RWPE1 (cell line): ENCODE results near the gene IL21R.
"Not testable (repeated sequence)": the region's sequence is repeated elsewhere in the genome, so short reads cannot be mapped to it uniquely, and the experiment has no call there.

ENCODE experiments used
- CTCF ChIA-PET: fragments of 350-600 bp; sonication (Branson Sonifier 250); formaldehyde crosslinking; extraction: SDS; loops from one replicate; lab custom pipeline; 2021; lab: Yijun Ruan, JAX
- POLR2A ChIA-PET: fragments of 400-600 bp; formaldehyde crosslinking; extraction: SDS; loops from one replicate; lab custom pipeline; 2020; ENCODE audit warnings: antibody characterized with exemption; ENCODE audit not compliant: low non-redundant PET; lab: Yijun Ruan, JAX
- DNase-seq: peaks from one replicate; pipeline ENCODE4 v3.0.0; 2012; ENCODE audit warnings: low spot score
- H3K27ac ChIP-seq: fragments of 450-650 bp; 2 replicates; pipeline ENCODE4 v1.5.1; 2017
- TF ChIP-seq, protein P1 (sequence below): fragments of 450-650 bp; conservative IDR thresholded peaks from 2 replicates; pipeline ENCODE4 v1.5.1; 2017; ENCODE audit warnings: low read depth, mild to moderate bottlenecking

Gene IL21R

DNA sequence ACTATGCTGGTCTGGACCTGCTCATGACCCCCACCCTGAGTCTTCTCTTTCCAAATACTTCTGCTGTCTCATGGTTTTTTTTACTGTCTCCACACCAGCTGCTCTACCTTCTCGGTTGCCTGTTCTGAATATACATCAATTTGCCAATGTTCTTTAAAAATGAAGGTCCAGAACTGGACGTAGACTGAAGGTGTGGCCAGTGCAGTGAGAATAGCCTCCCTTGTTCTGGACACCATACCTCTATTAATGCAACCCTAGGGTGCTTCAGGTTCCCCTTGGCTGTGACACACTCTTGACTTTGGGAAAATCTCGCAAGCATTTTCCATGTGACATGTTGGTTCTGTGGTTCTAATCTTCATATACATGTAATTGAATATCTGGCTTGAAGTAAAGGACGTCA lies 15.3 kb upstream of the IL21R start:
- TF ChIP-seq, protein P1, sequence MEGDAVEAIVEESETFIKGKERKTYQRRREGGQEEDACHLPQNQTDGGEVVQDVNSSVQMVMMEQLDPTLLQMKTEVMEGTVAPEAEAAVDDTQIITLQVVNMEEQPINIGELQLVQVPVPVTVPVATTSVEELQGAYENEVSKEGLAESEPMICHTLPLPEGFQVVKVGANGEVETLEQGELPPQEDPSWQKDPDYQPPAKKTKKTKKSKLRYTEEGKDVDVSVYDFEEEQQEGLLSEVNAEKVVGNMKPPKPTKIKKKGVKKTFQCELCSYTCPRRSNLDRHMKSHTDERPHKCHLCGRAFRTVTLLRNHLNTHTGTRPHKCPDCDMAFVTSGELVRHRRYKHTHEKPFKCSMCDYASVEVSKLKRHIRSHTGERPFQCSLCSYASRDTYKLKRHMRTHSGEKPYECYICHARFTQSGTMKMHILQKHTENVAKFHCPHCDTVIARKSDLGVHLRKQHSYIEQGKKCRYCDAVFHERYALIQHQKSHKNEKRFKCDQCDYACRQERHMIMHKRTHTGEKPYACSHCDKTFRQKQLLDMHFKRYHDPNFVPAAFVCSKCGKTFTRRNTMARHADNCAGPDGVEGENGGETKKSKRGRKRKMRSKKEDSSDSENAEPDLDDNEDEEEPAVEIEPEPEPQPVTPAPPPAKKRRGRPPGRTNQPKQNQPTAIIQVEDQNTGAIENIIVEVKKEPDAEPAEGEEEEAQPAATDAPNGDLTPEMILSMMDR, result no peak
- POLR2A ChIA-PET, result no interaction called here
- no peak for DNase-seq
- no peak overlapping the region for H3K27ac ChIP-seq
- CTCF ChIA-PET, result no interaction called here

DNA sequence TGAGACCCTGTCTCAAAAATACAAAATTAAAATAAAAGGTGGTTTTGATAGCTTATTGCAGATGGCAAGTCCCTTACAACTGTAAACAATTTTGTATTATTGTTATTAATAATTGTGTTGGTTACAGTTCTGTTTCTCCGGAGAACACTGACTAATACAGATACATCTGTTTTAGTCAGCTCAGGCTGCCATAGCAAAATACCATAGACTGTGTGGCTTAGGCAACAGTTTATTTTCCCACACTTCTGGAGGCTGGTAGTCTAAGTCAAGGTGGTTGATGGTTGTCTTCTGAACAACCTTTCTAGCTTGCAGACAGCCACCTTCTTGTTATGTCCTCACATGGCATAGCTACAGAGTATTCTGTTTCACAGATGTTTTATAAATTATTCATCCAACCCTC lies 14.2 kb upstream of the IL21R start:
- TF ChIP-seq, protein P1, result no peak
- no peak for DNase-seq
- no peak overlapping the region for H3K27ac ChIP-seq
- ChIA-PET CTCF (interaction anchor here (1.2 kb wide), 1 partner anchor 233 kb away, joined by 3 read pairs; no protein-coding TSS in a partner anchor), POLR2A (no interaction called here)

DNA sequence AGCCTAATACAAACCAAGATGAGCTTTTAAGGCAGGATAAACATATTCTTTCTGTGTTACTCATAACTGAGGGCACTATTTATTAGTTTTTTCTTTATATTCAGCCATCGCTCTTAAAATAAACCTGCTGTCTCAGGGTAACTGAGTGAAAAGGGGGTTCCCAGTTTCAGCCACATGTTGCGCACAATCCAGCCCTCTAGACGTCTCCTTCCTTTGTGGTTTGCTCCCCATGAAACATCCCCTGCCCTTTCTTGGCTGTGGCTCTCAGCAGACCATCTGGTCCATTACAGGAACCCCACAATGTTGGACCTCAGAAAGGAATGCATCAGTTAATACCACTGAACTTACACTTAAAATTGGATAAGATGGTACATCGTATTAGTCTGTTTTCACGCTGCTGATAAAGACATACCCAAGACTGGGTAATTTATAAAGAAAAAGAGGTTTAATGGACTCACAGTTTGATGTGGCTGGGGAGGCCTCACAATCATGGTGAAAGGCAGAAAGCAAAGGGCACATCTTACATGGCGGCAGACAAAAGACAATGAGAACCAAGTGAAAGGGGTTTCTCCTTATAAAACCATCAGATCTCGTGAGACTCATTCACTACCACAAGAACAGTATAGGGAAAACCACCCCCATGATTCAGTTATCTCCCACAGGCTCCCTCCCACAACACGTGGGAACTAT lies 12.6 kb upstream of the IL21R start:
- CTCF ChIA-PET, result no interaction called here
- POLR2A ChIA-PET, result no interaction called here
- no peak overlapping the region for H3K27ac ChIP-seq
- TF ChIP-seq, protein P1, result no peak
- no peak for DNase-seq

DNA sequence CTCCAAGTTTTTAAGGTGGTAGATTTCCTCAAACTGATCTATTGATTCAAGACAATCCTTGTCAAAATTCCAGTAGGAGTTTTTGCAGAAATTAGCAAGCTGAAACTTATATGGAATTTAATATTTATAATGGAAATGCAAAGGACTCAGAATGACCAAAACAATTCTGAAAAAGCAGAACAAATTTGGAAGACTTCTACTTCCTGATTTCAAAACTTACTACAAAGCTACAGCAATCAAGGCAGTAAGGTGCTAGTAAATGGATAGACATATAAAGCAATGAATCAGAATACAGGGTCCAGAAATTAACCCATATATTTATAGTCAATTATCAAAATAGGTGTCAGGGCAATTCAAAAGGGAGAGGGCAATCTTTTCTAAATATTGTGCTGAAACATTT lies 11.8 kb upstream of the IL21R start:
- TF ChIP-seq, protein P1, result no peak
- ChIA-PET POLR2A (no interaction called here), CTCF (no interaction called here)
- no peak overlapping the region for H3K27ac ChIP-seq
- no peak for DNase-seq

DNA sequence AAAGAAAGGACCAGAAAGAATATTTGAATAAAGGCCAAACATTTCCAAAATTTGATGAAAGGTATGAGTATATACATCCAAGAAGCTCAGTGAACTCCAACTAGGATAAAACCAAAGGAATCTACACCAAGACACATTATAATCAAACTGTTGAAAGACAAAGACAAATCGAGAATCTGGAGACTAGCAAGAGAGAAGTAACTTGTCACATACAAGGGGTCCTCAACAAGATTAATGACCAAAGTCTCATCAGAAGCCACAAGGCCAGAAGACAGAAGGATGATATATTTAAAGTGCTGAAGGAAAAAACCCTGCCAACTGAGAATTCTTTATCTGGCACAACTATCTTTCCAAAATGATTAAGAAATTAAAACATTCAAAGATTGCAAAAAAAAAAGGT lies 9.3 kb upstream of the IL21R start:
- DNase-seq, result no peak
- CTCF ChIA-PET, result no interaction called here
- TF ChIP-seq, protein P1, result no peak
- no peak overlapping the region for H3K27ac ChIP-seq
- POLR2A ChIA-PET, result no interaction called here

DNA sequence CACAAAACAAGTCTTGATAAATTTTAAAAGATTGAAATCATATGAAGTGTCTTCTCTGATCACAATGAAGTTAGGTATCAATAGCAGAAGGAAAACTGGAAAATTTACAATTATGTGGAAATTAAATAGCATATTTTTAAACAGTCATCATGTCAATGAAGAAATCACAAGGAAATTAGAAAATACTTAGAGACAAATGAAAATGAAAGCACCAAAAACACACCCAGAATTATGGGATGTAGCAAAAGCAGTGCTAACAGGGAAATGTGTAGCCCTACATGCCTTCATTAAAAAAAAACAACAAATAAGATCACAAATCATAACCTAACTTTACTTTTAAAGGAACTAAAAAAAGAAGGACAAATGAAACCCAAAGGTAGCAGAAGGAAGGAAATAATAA lies 7.5 kb upstream of the IL21R start:
- ChIA-PET POLR2A (no interaction called here), CTCF (no interaction called here)
- TF ChIP-seq, protein P1, result no peak
- no peak for DNase-seq
- H3K27ac ChIP-seq, result no peak overlapping the region

DNA sequence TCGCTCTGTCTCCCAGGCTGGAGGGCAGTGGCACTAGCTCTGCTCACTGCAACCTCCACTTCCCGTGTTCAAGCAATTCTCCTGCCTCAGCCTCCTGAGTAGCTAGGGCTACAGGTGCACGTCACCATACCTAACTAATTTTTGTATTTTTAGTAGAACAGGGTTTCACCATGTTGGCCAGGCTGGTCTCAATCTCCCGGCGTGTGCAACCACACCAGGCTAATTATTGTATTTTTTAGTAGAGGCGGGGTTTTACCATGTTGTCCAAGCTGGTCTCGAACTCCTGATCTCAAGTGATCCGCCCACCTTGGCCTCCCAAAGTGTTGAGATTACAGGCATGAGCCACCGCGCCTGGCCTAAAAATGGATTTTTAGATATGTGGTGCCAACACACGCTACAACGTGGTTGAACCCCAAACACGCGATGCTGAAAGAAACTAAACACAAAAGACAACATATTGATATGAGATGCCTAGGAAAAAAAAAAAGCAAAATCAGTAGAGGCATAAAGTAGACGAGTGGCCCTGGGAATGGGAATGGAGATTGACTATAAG lies 3.6 kb upstream of the IL21R start:
- CTCF ChIA-PET, result interaction anchor here (0.6 kb wide), 1 partner anchor 112 kb away, joined by 3 read pairs; no protein-coding TSS in a partner anchor
- DNase-seq, H3K27ac ChIP-seq, POLR2A ChIA-PET: not testable (repeated sequence)
